Effector memory CD8-positive, alpha-beta T cell (primary cell): ENCODE results near the gene RAB11FIP3.
"Not testable (repeated sequence)": the region's sequence is repeated elsewhere in the genome, so short reads cannot be mapped to it uniquely, and the experiment has no call there.

Source experiments
- ATAC-seq: fragments of 150-1000 bp; cut with Tn5 transposase; replicated peaks from 2 replicates; pipeline ENCODE4 v1.10.0; 2021; ENCODE audit warnings: mild to moderate bottlenecking, moderate library complexity
- DNase-seq, 3 experiments: peaks; one replicate each; pipeline ENCODE4 v3.0.0; 2021
- H3K27ac Mint-ChIP-seq, 2 donors: one replicate each; pipeline ENCODE4 v1.8.0; 2022; ENCODE audit warnings: mild to moderate bottlenecking in 2 of 2, mixed read lengths in 2 of 2, moderate library complexity in 2 of 2
- H3K27me3 Mint-ChIP-seq, 2 donors: one replicate each; pipeline ENCODE4 v1.8.0; 2022; ENCODE audit warnings: mixed read lengths in 2 of 2
- H3K36me3 Mint-ChIP-seq: one replicate; pipeline ENCODE4 v1.8.0; 2022; ENCODE audit warnings: mild to moderate bottlenecking, moderate library complexity, mixed read lengths; ENCODE audit not compliant: insufficient read depth
- H3K4me1 Mint-ChIP-seq, 2 donors: one replicate each; pipeline ENCODE4 v1.8.0; 2022; ENCODE audit warnings: low read depth in 2 of 2, mixed read lengths in 2 of 2
- H3K4me3 Mint-ChIP-seq, 2 donors: one replicate each; pipeline ENCODE4 v1.8.0; 2022; ENCODE audit warnings: mild to moderate bottlenecking in 2 of 2, mixed read lengths in 2 of 2, moderate library complexity in 2 of 2
- H3K9me3 Mint-ChIP-seq, 2 donors: one replicate each; pipeline ENCODE4 v1.8.0; 2022; ENCODE audit warnings: mixed read lengths in 2 of 2

Gene RAB11FIP3

GRCh38 chr16:422179-422578 is 3.3 kb upstream of the RAB11FIP3 start:
- ATAC-seq, H3K27ac Mint-ChIP-seq, DNase-seq, H3K36me3 Mint-ChIP-seq, H3K9me3 Mint-ChIP-seq, H3K4me3 Mint-ChIP-seq, H3K27me3 Mint-ChIP-seq: not testable (repeated sequence)
- peaks cover 8 to 15% of the 10 kb centered on the region in 2 donors for H3K4me1 Mint-ChIP-seq

DNA sequence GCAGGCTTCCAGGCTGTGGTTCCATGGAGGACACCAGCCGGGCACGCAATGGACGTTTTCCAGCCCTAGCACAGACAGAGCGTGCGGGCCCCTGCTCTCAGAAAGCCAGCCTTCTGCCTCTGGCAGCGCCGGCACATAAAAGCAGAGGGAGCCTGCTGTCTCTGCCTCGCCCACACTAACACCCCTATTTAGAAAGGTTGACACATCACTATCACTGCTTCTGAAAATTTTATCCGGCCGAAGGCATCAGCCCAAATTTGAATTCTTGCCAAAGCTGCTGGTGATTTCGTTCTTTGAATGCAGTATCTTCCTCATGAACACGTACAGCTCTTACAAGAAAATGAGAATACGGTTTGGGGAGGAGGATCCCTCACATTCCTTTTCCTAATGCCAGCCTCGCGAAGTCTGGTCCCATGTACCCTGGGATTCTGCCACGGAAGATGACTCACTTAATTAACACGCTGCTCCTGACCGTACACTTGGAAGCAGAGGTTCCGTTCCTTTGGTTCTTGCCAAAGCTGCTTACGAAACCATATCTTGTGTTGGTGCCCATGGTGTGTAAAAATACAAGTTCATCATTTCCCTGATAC is 1.3 kb upstream of the RAB11FIP3 start:
- Mint-ChIP-seq H3K4me3 (peak overlapping the region; percentile 85), H3K9me3 (no peaks in the 10 kb centered on the region), H3K27me3 (no peaks in the 10 kb centered on the region), H3K36me3 (peaks cover 15% of the 10 kb centered on the region), H3K27ac (peak overlapping the region; percentile 90 to 93), H3K4me1 (peaks cover 22 to 34% of the 10 kb centered on the region in 2 donors)
- DNase-seq (no peak), ATAC-seq (no peak)

- peaks cover 22 to 35% of the 10 kb centered on the region in 2 donors for H3K4me1 Mint-ChIP-seq
- peaks cover 19% of the 10 kb centered on the region for H3K36me3 Mint-ChIP-seq
- H3K9me3 Mint-ChIP-seq = no peaks in the 10 kb centered on the region
- H3K27me3 Mint-ChIP-seq = no peaks in the 10 kb centered on the region
- ATAC-seq (no peak), DNase-seq (no peak)
- peak overlapping the region; percentile 90 to 93 for H3K27ac Mint-ChIP-seq
- H3K4me3 Mint-ChIP-seq = peak overlapping the region; percentile 85
These were observed 797 bp upstream of the RAB11FIP3 start for GRCh38 chr16:424623-425081.

DNA sequence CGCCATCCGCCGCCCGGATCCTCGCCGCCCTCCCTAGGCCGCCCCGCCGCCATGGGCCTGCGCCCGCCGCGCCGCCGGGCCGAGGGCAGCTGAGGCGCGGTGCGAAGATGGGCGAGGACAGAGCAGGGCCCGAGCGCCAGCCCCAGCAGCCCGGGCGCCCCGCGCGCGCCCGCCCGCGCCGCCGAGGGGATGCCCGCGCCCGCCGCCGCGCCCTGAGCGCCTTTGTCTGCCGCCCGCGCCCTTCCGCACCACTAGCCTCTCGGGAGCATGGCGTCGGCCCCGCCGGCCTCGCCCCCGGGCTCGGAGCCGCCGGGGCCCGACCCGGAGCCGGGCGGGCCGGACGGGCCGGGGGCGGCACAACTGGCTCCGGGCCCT is 278 bp downstream of the RAB11FIP3 start:
- DNase-seq (peak in 2 of 3 experiments; percentile 36 to 48), ATAC-seq (peak; percentile 64)
- peaks cover 24 to 39% of the 10 kb centered on the region in 2 donors for H3K4me1 Mint-ChIP-seq
- peak overlapping the region; percentile 90 to 93 for H3K27ac Mint-ChIP-seq
- no peaks in the 10 kb centered on the region for H3K27me3 Mint-ChIP-seq
- peak overlapping the region; percentile 85 for H3K4me3 Mint-ChIP-seq
- no peaks in the 10 kb centered on the region for H3K9me3 Mint-ChIP-seq
- H3K36me3 Mint-ChIP-seq = peaks cover 19% of the 10 kb centered on the region

GRCh38 chr16:426115-426905 is 861 bp downstream of the RAB11FIP3 start:
- ATAC-seq (no peak), DNase-seq (no peak)
- H3K27ac Mint-ChIP-seq = peak overlapping the region; percentile 20 to 74

DNA sequence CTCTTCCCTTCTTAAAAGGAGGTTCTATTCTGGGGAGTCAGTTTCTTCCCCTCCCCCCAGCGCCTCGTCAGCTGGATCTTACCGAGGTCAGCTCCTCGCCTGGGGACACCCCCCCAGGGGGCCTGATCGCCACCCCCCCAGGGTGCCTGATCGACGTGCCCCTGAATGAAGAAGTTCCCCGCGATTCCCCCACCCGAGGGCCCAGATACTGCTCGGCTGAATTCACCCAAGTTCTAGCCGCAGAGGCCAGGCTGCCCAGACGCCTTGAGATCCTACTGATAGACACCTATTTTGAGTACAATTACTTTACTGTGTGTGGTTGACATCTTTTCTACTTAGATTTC is 1.4 kb downstream of the RAB11FIP3 start:
- Mint-ChIP-seq H3K4me3 (peak overlapping the region; percentile 76 to 81), H3K9me3 (no peaks in the 10 kb centered on the region), H3K27me3 (no peaks in the 10 kb centered on the region), H3K36me3 (peaks cover 23% of the 10 kb centered on the region), H3K27ac (peak overlapping the region; percentile 20 to 74), H3K4me1 (peaks cover 26 to 43% of the 10 kb centered on the region in 2 donors)
- DNase-seq = no peak
- no peak for ATAC-seq

More at GRCh38 chr16:426115-426905, 861 bp downstream of the RAB11FIP3 start:
- peaks cover 26 to 43% of the 10 kb centered on the region in 2 donors for H3K4me1 Mint-ChIP-seq
- H3K36me3 Mint-ChIP-seq = peaks cover 20% of the 10 kb centered on the region
- no peaks in the 10 kb centered on the region for H3K9me3 Mint-ChIP-seq
- peak overlapping the region; percentile 76 to 81 for H3K4me3 Mint-ChIP-seq
- no peaks in the 10 kb centered on the region for H3K27me3 Mint-ChIP-seq

- no peaks in the 10 kb centered on the region for H3K9me3 Mint-ChIP-seq
- H3K4me1 Mint-ChIP-seq = peaks cover 26 to 43% of the 10 kb centered on the region in 2 donors
- peak overlapping the region; percentile 20 to 74 for H3K27ac Mint-ChIP-seq
- no peak for DNase-seq
- peak overlapping the region; percentile 76 to 81 for H3K4me3 Mint-ChIP-seq
- peaks cover 23% of the 10 kb centered on the region for H3K36me3 Mint-ChIP-seq
- ATAC-seq = no peak
- no peaks in the 10 kb centered on the region for H3K27me3 Mint-ChIP-seq
These were observed 1.8 kb downstream of the RAB11FIP3 start for GRCh38 chr16:427250-427649.

DNA sequence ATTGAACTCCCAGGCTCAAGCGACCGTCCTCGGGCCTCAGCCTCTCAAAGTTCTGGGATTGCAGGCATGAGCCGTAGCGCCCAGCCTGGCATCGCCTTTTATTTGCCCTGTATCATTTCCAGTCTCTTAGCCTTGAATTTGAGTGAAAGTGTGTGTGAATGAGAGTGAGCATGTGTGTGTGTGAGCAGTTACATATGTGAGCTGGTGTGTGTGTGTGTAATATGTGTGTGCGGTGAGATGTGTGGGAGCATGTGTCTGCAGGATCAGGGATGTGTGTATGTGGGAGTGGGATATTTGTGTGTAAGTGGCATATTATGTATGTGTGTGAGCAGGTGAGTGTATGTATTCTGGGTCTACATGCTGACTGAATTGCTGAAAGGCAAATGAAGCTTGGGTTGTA is 5.5 kb downstream of the RAB11FIP3 start:
- Mint-ChIP-seq H3K4me1 (peaks cover 24 to 38% of the 10 kb centered on the region in 2 donors), H3K27me3 (no peaks in the 10 kb centered on the region), H3K27ac (no peak overlapping the region), H3K4me3 (no peak overlapping the region), H3K36me3 (peaks cover 21% of the 10 kb centered on the region), H3K9me3 (no peaks in the 10 kb centered on the region)
- DNase-seq (no peak), ATAC-seq (no peak)

GRCh38 chr16:440627-441026 is 15.2 kb downstream of the RAB11FIP3 start:
- H3K9me3 Mint-ChIP-seq = no peaks in the 10 kb centered on the region
- H3K27ac Mint-ChIP-seq = no peak overlapping the region
- DNase-seq (no peak), ATAC-seq (no peak)
- no peaks in the 10 kb centered on the region for H3K27me3 Mint-ChIP-seq
- peaks cover 12% of the 10 kb centered on the region for H3K36me3 Mint-ChIP-seq
- peaks cover 3 to 6% of the 10 kb centered on the region in 2 donors for H3K4me1 Mint-ChIP-seq
- H3K4me3 Mint-ChIP-seq = no peak overlapping the region

GRCh38 chr16:441447-441846 is 16.0 kb downstream of the RAB11FIP3 start:
- no peaks in the 10 kb centered on the region for H3K27me3 Mint-ChIP-seq
- H3K4me3 Mint-ChIP-seq = no peak overlapping the region

DNA sequence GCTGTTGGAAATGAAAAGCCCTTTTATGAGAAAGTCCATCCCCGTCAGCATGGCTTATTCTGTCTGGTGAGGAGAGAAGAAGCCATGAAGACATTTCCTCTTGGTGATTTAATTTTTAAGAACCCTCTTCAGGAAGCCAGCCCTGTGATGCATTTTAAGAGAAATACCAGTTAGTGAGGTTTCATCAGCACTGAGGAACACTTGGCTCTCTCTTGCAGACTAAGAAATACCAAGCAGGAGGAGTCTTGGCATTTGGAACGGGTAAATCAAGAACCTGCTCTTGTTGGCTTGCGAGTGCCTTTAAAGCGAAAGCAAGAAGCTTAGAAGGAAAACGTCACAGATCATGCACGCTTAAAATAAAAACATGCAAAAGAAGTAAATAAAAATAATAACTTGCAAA is 17.5 kb downstream of the RAB11FIP3 start:
- Mint-ChIP-seq H3K4me1 (peaks cover 6 to 9% of the 10 kb centered on the region in 2 donors), H3K36me3 (peaks cover 17% of the 10 kb centered on the region), H3K9me3 (no peaks in the 10 kb centered on the region), H3K27me3 (no peaks in the 10 kb centered on the region), H3K27ac (no peak overlapping the region), H3K4me3 (no peak overlapping the region)
- DNase-seq (no peak), ATAC-seq (no peak)

More at GRCh38 chr16:441447-441846, 16.0 kb downstream of the RAB11FIP3 start:
- no peak for DNase-seq
- Mint-ChIP-seq H3K27ac (no peak overlapping the region), H3K9me3 (no peaks in the 10 kb centered on the region), H3K4me1 (peaks cover 3 to 6% of the 10 kb centered on the region in 2 donors), H3K36me3 (peaks cover 12% of the 10 kb centered on the region)
- no peak for ATAC-seq

DNA sequence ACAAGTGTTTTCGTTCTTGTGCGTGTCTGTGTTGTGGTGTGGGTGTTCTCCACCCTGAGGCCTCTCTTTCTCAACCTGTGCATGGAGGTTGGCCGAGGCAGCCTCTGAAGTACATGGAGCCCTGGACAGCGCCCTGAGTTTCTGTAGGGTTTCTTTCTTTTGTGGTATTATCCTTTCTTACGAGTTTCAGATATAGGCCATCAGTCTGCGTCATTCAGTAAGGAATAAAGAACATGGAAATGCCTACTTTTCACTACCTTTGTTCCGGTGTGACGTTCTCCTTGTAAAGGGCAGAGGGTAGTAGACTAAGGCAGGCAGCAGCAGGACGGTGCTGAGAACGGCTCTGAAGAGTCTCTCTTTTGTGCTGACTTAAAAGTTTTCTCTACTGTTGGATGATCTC is 18.6 kb downstream of the RAB11FIP3 start:
- no peak for ATAC-seq
- peaks cover 18% of the 10 kb centered on the region for H3K36me3 Mint-ChIP-seq
- H3K27ac Mint-ChIP-seq = no peak overlapping the region
- H3K27me3 Mint-ChIP-seq = no peaks in the 10 kb centered on the region
- no peaks in the 10 kb centered on the region for H3K9me3 Mint-ChIP-seq
- DNase-seq = no peak
- no peak overlapping the region for H3K4me3 Mint-ChIP-seq
- H3K4me1 Mint-ChIP-seq = peaks cover 7 to 9% of the 10 kb centered on the region in 2 donors

DNA sequence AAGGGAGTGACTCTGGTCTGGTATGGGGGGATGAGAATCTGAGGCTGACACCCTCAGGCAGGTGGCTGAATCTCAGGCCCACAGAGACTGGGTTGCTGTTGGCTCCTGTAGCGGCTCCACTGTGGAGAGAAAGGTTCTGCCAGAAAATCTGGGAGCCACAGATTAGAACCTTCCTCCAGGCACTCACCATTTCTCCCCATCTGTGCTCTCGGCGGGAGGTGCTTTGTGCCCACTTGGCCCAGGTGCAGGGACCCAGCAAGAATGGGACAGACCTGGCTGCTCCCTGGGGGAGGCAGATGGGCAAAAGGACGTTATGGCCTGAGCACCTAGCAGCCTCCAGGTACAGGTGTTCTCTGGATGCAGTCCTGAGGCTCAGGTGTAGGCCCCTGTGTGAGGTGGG is 20.1 kb downstream of the RAB11FIP3 start:
- H3K9me3 Mint-ChIP-seq = no peaks in the 10 kb centered on the region
- H3K27me3 Mint-ChIP-seq = no peaks in the 10 kb centered on the region

DNA sequence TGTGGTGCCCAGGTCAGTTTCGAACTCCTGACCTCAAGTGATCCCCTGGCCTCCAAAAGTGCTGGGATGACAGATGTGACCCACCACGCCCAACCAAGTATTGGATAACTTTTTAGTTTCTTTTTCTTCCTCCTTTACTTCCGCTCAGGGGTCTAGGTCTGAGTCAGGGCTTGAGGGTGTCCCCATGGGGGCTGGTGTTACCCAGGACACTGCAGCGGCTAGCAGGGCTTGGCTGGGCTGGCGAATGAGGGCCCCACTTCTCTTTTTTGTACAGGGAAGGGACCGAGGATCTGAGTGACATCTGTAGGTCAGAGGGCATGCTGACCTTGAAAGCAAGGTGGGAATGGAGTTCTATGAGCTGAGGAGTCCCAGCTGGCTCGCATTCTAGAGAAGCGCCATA is 24.9 kb downstream of the RAB11FIP3 start:
- ATAC-seq (no peak), DNase-seq (no peak)
- peaks cover 10% of the 10 kb centered on the region for H3K36me3 Mint-ChIP-seq
- H3K27ac Mint-ChIP-seq = no peak overlapping the region
- no peak overlapping the region for H3K4me3 Mint-ChIP-seq
- H3K4me1 Mint-ChIP-seq = peaks cover 12 to 17% of the 10 kb centered on the region in 2 donors
- no peaks in the 10 kb centered on the region for H3K27me3 Mint-ChIP-seq
- no peaks in the 10 kb centered on the region for H3K9me3 Mint-ChIP-seq

More for the DNA sequence above, 20.1 kb downstream of the RAB11FIP3 start:
- DNase-seq (no peak), ATAC-seq (no peak)
- H3K36me3 Mint-ChIP-seq = peaks cover 15% of the 10 kb centered on the region
- no peak overlapping the region for H3K27ac Mint-ChIP-seq
- no peak overlapping the region for H3K4me3 Mint-ChIP-seq
- H3K4me1 Mint-ChIP-seq = peaks cover 9 to 11% of the 10 kb centered on the region in 2 donors
